ENCODE data around the gene PRPF38B.

Gene PRPF38B

DNA sequence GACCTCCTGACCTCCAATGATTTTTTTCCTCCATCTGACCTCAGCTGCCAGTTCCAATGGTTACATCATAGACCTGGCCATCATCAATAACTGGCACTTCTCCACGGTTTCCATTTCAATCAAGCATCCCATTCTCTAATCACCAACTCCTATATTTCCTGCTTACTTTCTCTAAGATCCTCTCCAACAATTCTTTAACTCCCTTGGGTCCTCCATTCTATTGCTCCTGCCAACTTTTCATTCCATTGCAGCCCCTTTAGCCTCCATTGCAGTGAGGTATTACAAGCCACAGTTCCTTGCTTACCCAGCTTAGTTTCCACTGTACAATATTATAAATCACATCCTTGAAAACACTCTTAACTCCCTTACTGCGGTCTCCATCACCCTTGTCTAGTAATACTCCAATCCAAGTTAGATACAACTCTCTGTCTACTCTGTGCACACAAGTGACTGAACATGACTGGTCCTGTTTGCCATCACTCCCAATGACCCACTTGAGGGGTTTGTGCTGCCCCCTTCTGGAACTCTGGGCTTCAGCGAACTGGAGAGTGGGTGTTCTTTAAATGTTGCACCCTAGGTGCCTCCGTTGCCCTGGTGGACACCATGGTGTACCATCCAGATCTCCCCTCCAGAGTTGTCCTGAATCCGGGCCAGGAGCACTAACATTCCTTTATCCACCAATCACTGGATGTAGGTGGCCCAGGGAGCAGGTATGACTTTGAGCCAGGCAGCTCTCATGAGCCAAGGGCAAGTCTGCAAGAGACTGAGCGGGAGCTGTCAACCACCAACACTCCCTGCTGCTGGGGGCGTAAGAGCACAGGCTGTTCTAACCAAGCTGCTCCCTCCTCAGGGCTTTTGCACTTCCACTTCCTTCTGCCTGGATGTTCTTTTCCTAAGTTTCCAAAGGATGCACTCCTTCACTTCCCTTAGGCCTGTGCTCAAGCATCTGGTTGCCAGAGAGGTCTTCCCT is 16.9 kb downstream of the PRPF38B start:
- Histone ChIP-seq H3K4me1 (ENCODE audit: control insufficient read depth, insufficient read depth, low read length) (no peaks in the 10 kb centered on the region), H3K4me3 (ENCODE audit: low read depth, low read length) (peak overlapping the region; percentile 6), H3K27me3 (ENCODE audit: control insufficient read depth, insufficient read depth, low read length) (no peaks in the 10 kb centered on the region), H3K9me3 (ENCODE audit: control insufficient read depth, insufficient read depth, low read length) (no peaks in the 10 kb centered on the region), H3K9ac (ENCODE audit: low read depth, low read length) (no peak overlapping the region), H3K36me3 (ENCODE audit: control insufficient read depth, insufficient read depth, low read length) (no peaks in the 10 kb centered on the region)

DNA sequence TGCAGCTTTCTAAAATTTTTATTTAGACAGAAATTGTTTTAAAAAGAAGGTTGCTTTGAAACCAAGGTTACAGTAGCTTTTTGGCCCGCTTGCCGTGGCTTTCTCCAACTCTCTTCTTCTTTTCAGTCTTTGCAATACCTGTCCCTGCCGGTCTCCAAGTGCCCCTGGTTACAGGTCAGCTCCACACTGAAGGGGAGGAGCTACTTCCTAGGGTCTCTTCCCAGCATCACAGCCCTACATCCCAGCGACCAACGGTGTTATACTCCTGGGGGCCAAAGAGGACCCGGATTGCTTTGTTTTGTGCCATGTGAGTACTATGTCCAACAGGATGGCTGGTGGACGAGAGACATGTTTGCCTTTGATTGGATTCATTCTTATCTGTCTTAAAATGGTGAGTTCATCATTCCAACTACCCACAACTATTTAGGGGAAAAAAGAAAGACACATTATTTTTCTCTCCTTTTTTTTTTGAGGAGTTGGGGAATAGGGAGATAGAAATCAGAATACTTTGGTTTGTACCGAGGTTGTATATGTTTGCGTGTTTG is 20.6 kb downstream of the PRPF38B start, which contains the start of gene FNDC7:
FNDC7 (plus strand) TSS at position 303 of the 545 bp plus-strand sequence; CDS start at position 329, 26 bp downstream.
- Histone ChIP-seq H3K4me3 (ENCODE audit: low read depth, low read length) (no peak within 1 kb of the TSS), H3K27me3 (ENCODE audit: control insufficient read depth, insufficient read depth, low read length) (no peaks in the 10 kb centered on the region), H3K9ac (ENCODE audit: low read depth, low read length) (no peak within 1 kb of the TSS), H3K9me3 (ENCODE audit: control insufficient read depth, insufficient read depth, low read length) (no peaks in the 10 kb centered on the region), H3K4me1 (ENCODE audit: control insufficient read depth, insufficient read depth, low read length) (peaks cover 2% of the 10 kb centered on the region), H3K36me3 (ENCODE audit: control insufficient read depth, insufficient read depth, low read length) (no peaks in the 10 kb centered on the region)

DNA sequence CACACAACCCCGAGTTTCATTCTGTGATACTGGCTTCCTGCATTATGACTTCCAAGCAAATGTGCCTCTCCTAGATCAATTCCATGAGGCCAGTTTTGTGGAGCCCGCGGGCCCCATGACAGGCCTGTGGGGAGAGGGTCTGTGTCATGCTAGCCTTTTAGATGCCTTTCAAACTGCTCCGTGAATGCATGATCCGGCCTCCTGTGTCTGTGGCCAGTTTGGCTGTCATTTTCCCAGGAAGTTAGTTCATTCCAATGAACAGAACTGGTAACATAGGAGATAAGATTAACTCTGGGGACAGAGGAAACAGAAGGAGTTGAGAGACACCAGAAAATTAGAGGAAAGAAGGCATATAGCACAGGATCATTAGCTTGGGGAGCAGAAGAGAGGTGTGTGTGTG is 23.8 kb downstream of the PRPF38B start:
- Histone ChIP-seq H3K27me3 (ENCODE audit: control insufficient read depth, insufficient read depth, low read length) (no peaks in the 10 kb centered on the region), H3K9me3 (ENCODE audit: control insufficient read depth, insufficient read depth, low read length) (no peaks in the 10 kb centered on the region), H3K36me3 (ENCODE audit: control insufficient read depth, insufficient read depth, low read length) (no peaks in the 10 kb centered on the region), H3K4me1 (ENCODE audit: control insufficient read depth, insufficient read depth, low read length) (peaks cover 17% of the 10 kb centered on the region), H3K4me3 (ENCODE audit: low read depth, low read length) (no peak overlapping the region), H3K9ac (ENCODE audit: low read depth, low read length) (no peak overlapping the region)

DNA sequence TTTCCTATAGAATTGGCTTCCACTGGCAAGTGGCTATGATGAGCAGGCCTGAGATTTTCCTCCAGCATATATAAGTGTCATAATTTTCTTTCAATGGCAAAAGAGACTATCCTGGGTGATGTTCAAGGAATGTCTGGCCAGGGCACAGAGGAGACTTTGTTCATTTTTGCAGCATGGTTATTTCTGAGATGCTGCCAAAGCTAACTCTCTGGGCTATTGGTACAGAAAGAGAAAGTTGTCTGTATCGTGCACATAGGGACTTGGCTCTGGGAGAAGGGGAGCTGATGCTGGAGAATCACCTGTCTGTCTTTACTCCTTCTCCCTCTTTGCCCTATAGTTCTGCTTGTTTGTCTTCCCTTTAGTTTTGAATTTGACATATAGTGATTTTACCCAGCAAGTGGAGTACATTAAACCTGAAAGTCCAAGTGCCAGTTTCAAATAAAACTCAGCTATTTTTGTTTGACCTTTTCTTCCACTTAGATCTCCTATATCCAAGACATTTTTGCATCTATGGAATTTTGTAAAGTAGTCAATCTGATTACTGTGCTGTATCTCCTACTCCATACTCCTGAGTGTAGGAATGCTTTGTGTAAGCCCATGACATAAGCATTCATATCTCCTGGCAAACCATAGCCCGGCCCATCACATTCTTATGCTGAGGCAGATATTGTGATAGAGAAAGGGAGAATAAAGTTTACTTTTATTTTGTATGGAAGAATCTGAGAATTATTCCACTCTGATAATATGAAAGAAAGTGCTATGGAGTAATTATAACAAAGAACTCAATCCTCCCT is 24.5 kb downstream of the PRPF38B start:
- Histone ChIP-seq H3K9ac (ENCODE audit: low read depth, low read length) (no peak overlapping the region), H3K9me3 (ENCODE audit: control insufficient read depth, insufficient read depth, low read length) (no peaks in the 10 kb centered on the region), H3K4me1 (ENCODE audit: control insufficient read depth, insufficient read depth, low read length) (peaks cover 17% of the 10 kb centered on the region), H3K27me3 (ENCODE audit: control insufficient read depth, insufficient read depth, low read length) (no peaks in the 10 kb centered on the region), H3K36me3 (ENCODE audit: control insufficient read depth, insufficient read depth, low read length) (no peaks in the 10 kb centered on the region), H3K4me3 (ENCODE audit: low read depth, low read length) (no peak overlapping the region)

DNA sequence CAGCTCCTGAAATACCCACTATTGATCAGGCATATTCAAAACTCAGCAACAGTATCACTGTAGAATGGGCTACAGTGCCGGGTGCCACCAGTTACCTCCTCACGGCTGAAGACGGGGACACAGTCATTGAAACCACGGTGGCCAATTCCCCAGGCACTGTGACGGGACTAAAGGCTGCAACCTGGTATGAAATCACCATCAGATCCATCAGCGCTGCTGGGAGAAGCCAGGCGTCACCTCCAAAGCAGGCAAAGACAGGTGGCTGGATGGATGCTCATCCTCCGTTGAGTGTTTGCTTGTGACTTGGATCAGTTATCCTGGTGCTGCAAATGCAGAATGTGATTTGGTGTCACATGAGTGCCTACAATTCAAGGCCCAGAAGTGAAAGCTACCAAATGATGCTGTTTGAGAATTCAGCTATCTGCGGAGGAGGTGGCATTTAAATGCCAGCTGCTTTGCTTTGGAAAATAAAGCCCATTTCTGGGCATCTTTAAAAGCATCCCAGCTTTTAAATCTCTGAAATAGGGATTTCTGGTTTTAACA is 25.7 kb downstream of the PRPF38B start:
- H3K9ac ChIP-seq (ENCODE audit: low read depth, low read length) = no peak overlapping the region
- no peak overlapping the region for H3K4me3 ChIP-seq (ENCODE audit: low read depth, low read length)
- H3K36me3 ChIP-seq (ENCODE audit: control insufficient read depth, insufficient read depth, low read length) = no peaks in the 10 kb centered on the region
- no peaks in the 10 kb centered on the region for H3K9me3 ChIP-seq (ENCODE audit: control insufficient read depth, insufficient read depth, low read length)
- peaks cover 17% of the 10 kb centered on the region for H3K4me1 ChIP-seq (ENCODE audit: control insufficient read depth, insufficient read depth, low read length)
- H3K27me3 ChIP-seq (ENCODE audit: control insufficient read depth, insufficient read depth, low read length) = no peaks in the 10 kb centered on the region

DNA sequence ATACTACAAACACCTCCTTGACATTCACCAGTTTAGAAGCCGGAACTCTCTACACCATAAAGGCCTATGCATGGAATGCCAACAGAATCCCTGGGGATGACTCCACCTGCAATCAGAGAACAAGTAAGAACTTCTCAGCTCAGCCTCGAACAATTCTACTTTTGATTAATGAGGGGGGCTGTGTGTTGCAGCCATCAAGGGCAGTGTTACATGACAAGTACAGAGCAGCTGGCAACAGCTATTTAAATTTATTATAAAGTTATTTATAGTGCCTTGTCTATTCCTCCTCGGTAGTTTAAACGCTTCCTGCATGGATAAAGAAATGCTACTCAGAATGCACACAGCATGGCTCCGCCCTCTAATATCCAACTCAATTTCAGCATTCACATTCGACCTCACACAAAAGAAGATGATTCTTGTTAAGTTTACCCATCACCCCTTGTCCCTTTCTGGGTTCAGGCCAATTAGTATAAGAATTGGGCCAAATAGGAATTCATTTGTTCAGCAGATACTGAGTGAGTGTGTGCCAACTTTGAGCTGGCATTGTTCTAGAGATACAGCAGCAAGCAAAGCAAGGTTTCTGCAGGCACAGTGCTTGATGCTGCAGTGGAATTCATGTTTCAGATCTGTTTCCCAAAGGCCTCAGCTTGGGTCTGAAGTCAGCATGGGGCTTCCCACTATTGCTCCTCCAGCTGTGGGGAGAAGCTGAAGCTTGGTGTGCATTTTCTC is 27.0 kb downstream of the PRPF38B start:
- H3K9me3 ChIP-seq (ENCODE audit: control insufficient read depth, insufficient read depth, low read length) = no peaks in the 10 kb centered on the region
- H3K4me1 ChIP-seq (ENCODE audit: control insufficient read depth, insufficient read depth, low read length) = peaks cover 17% of the 10 kb centered on the region
- no peak overlapping the region for H3K9ac ChIP-seq (ENCODE audit: low read depth, low read length)
- no peak overlapping the region for H3K4me3 ChIP-seq (ENCODE audit: low read depth, low read length)
- H3K27me3 ChIP-seq (ENCODE audit: control insufficient read depth, insufficient read depth, low read length) = no peaks in the 10 kb centered on the region
- H3K36me3 ChIP-seq (ENCODE audit: control insufficient read depth, insufficient read depth, low read length) = no peaks in the 10 kb centered on the region

DNA sequence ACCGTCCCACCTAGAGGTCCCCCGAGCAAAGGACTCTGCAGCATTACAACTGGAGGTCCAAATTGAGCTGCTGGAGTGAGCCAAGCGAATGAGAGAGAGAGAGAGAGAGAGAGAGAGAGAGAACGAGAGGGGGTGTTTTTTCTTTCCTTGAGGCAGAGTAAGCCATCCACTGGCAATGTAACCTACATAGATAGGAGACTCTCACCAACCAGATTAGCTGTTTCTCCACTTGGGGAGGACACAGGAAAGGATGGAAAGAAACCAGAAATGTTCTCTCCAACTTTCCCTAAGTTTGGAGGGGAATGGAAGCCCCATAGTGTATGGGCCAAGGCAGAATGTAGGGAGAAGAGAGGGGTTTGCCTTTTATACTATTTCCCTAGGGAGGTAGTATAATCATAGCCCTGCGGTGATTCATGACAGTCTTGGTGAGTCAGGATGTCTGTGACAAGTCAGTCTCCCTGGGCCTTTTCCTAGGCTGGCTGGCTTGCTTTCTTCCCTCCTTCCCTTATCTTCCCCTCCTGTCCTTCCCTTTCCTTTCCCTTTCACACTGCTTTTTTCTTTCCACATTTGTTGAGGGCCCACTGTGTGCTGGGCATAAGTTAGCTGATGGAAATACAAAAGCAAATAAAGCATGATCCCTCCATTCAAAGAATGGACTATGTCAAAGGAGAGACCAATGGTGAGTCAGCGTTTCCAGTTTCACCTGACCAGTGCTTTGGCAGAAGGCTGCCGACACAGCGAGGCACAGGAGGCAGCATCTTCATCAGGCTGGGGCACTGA is 27.7 kb downstream of the PRPF38B start:
- no peaks in the 10 kb centered on the region for H3K9me3 ChIP-seq (ENCODE audit: control insufficient read depth, insufficient read depth, low read length)
- no peak overlapping the region for H3K9ac ChIP-seq (ENCODE audit: low read depth, low read length)
- peaks cover 17% of the 10 kb centered on the region for H3K4me1 ChIP-seq (ENCODE audit: control insufficient read depth, insufficient read depth, low read length)
- no peak overlapping the region for H3K4me3 ChIP-seq (ENCODE audit: low read depth, low read length)
- H3K36me3 ChIP-seq (ENCODE audit: control insufficient read depth, insufficient read depth, low read length) = no peaks in the 10 kb centered on the region
- H3K27me3 ChIP-seq (ENCODE audit: control insufficient read depth, insufficient read depth, low read length) = no peaks in the 10 kb centered on the region

DNA sequence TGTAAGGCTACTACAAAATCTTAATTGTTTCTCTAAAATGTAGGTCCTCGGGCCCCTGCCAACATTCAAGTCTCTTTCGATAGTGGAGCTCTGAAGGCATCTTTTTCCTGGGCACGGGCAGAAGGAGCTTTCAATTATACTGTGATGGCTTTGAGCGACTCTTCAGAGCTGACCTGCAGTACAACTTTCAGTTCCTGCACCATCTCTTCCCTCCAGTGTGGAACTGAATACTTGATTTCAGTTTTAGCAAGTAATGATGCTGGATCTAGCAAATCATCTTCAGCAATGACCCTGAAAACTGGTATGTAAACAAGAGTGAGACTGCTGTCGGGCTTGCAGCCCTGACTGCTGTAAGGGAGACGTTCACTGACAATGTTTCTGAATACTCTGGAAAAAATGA is 30.2 kb downstream of the PRPF38B start:
- H3K36me3 ChIP-seq (ENCODE audit: control insufficient read depth, insufficient read depth, low read length) = no peaks in the 10 kb centered on the region
- peaks cover 17% of the 10 kb centered on the region for H3K4me1 ChIP-seq (ENCODE audit: control insufficient read depth, insufficient read depth, low read length)
- H3K9ac ChIP-seq (ENCODE audit: low read depth, low read length) = no peak overlapping the region
- no peaks in the 10 kb centered on the region for H3K27me3 ChIP-seq (ENCODE audit: control insufficient read depth, insufficient read depth, low read length)
- H3K9me3 ChIP-seq (ENCODE audit: control insufficient read depth, insufficient read depth, low read length) = no peaks in the 10 kb centered on the region
- no peak overlapping the region for H3K4me3 ChIP-seq (ENCODE audit: low read depth, low read length)

DNA sequence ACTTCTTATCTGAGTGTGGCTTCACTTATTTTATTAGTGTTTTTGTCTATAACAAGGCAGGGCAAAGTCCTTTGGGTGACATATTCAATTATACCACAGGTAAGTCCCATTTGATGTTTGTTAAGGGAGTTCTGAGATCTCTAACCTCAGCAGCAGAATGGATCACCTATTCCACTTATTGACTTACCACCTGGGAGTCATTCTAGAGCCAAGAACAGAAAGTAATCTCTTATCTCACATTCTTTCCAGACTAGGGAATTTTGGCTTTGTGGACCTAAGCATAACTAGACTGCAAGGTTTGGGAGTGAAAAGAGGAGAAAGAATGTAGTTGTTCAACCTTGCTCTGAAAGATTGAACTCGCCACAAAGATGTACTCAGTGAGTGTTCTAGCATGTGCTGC is 33.8 kb downstream of the PRPF38B start:
- Histone ChIP-seq H3K4me1 (ENCODE audit: control insufficient read depth, insufficient read depth, low read length) (no peaks in the 10 kb centered on the region), H3K4me3 (ENCODE audit: low read depth, low read length) (no peak overlapping the region), H3K36me3 (ENCODE audit: control insufficient read depth, insufficient read depth, low read length) (no peaks in the 10 kb centered on the region), H3K9ac (ENCODE audit: low read depth, low read length) (no peak overlapping the region), H3K27me3 (ENCODE audit: control insufficient read depth, insufficient read depth, low read length) (no peaks in the 10 kb centered on the region), H3K9me3 (ENCODE audit: control insufficient read depth, insufficient read depth, low read length) (no peaks in the 10 kb centered on the region)

DNA sequence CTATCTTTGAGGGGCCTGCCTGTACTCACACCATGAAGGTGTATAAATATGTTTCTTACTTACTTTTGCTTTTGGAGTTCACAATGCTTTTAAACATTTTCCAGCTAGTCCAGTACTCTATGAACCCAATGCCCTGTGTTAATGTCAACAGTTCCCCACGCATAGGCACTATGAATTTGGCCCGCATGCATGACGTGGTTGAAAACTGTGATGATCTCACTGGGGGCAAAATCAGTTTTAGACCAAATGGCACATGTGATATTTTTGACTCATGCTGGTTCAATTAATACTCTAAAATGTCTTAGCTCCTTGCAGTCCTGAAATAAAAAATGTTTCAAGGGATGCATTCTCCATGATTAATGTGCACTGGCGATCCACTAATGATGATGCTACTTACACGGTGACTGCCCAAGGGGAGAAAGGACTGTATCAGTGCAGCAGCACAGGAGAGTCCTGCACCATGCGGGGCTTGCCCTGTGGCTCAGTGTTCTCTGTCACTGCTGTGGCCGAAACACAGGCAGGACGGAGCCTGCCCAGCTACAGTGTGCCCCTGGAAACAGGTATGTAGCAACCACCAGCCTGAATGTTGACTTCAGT is 36.3 kb downstream of the PRPF38B start:
- Histone ChIP-seq H3K4me1 (ENCODE audit: control insufficient read depth, insufficient read depth, low read length) (no peaks in the 10 kb centered on the region), H3K36me3 (ENCODE audit: control insufficient read depth, insufficient read depth, low read length) (no peaks in the 10 kb centered on the region), H3K4me3 (ENCODE audit: low read depth, low read length) (no peak overlapping the region), H3K9me3 (ENCODE audit: control insufficient read depth, insufficient read depth, low read length) (no peaks in the 10 kb centered on the region), H3K9ac (ENCODE audit: low read depth, low read length) (no peak overlapping the region), H3K27me3 (ENCODE audit: control insufficient read depth, insufficient read depth, low read length) (no peaks in the 10 kb centered on the region)

All from iPS-15b (cell line).